Mononuclear cell (primary cell): ENCODE results near the gene LRRC8C. TPM values are rescaled to one million over a fixed set of nuclear protein-coding genes. Genes with fewer than 3 reads are reported as not detected.

Source experiments
- H3K27me3 ChIP-seq: 2 replicates; pipeline ENCODE4 v1.6.0; 2011; ENCODE audit warnings: low read length, control low read depth; ENCODE audit not compliant: insufficient read depth
- H3K4me1 ChIP-seq: 2 replicates; pipeline ENCODE4 v1.5.1; 2011; ENCODE audit warnings: mild to moderate bottlenecking, low read length, control low read depth; ENCODE audit not compliant: insufficient read depth
- H3K4me3 ChIP-seq: 2 replicates; pipeline ENCODE4 v1.5.1; 2011; ENCODE audit warnings: mild to moderate bottlenecking, low read length, moderate library complexity
- H3K9me3 ChIP-seq: 2 replicates; pipeline ENCODE4 v1.5.1; 2011; ENCODE audit warnings: low read depth, mild to moderate bottlenecking, control low read depth, low read length
- total RNA-seq: library from RNA; depleted of rRNA; stranded (reverse); fragments of >200 nt; gene quantifications from one replicate; pipeline ENCODE4 v1.2.3, GENCODE V29; 2012

LRRC8C gene
- total RNA-seq, 1 donor, result 46.0 TPM

- Histone ChIP-seq H3K4me1 (peaks cover 42% of the 10 kb centered on the region), H3K9me3 (no peaks in the 10 kb centered on the region), H3K27me3 (no peaks in the 10 kb centered on the region), H3K4me3 (no peak overlapping the region)
These were observed 4.6 kb downstream of the LRRC8C start for GRCh38 chr1:89637496-89637895.

- Histone ChIP-seq H3K9me3 (peaks cover 7% of the 10 kb centered on the region), H3K4me1 (peaks cover 33% of the 10 kb centered on the region), H3K4me3 (no peak overlapping the region)
These were observed 7.5 kb downstream of the LRRC8C start for GRCh38 chr1:89640440-89640839.

GRCh38 chr1:89641781-89642180 lies 8.9 kb downstream of the LRRC8C start:
- H3K27me3 ChIP-seq, result no peaks in the 10 kb centered on the region
- peaks cover 21% of the 10 kb centered on the region for H3K4me1 ChIP-seq
- H3K9me3 ChIP-seq, result peaks cover 19% of the 10 kb centered on the region
- no peak overlapping the region for H3K4me3 ChIP-seq

More at GRCh38 chr1:89640440-89640839, 7.5 kb downstream of the LRRC8C start:
- H3K27me3 ChIP-seq, result no peaks in the 10 kb centered on the region

- H3K4me1 ChIP-seq, result peaks cover 21% of the 10 kb centered on the region
- H3K9me3 ChIP-seq, result peaks cover 19% of the 10 kb centered on the region
- H3K27me3 ChIP-seq, result no peaks in the 10 kb centered on the region
- no peak overlapping the region for H3K4me3 ChIP-seq
These were observed 10.7 kb downstream of the LRRC8C start for GRCh38 chr1:89643577-89643976.

- peaks cover 19% of the 10 kb centered on the region for H3K9me3 ChIP-seq
- peaks cover 17% of the 10 kb centered on the region for H3K4me1 ChIP-seq
- no peak overlapping the region for H3K4me3 ChIP-seq
- no peaks in the 10 kb centered on the region for H3K27me3 ChIP-seq
These were observed 11.3 kb downstream of the LRRC8C start for GRCh38 chr1:89644119-89644814.

GRCh38 chr1:89646259-89646658 lies 13.3 kb downstream of the LRRC8C start:
- no peak overlapping the region for H3K4me3 ChIP-seq
- peaks cover 18% of the 10 kb centered on the region for H3K4me1 ChIP-seq
- H3K9me3 ChIP-seq, result peaks cover 19% of the 10 kb centered on the region
- no peaks in the 10 kb centered on the region for H3K27me3 ChIP-seq

- no peak overlapping the region for H3K4me3 ChIP-seq
- peaks cover 19% of the 10 kb centered on the region for H3K9me3 ChIP-seq
- peaks cover 19% of the 10 kb centered on the region for H3K4me1 ChIP-seq
- H3K27me3 ChIP-seq, result no peaks in the 10 kb centered on the region
These were observed 16.9 kb downstream of the LRRC8C start for GRCh38 chr1:89649783-89650182.

GRCh38 chr1:89652373-89652772 lies 19.5 kb downstream of the LRRC8C start:
- Histone ChIP-seq H3K9me3 (no peaks in the 10 kb centered on the region), H3K4me1 (peaks cover 31% of the 10 kb centered on the region), H3K4me3 (no peak overlapping the region), H3K27me3 (no peaks in the 10 kb centered on the region)

GRCh38 chr1:89657886-89658285 lies 25.0 kb downstream of the LRRC8C start:
- H3K9me3 ChIP-seq, result no peaks in the 10 kb centered on the region
- no peak overlapping the region for H3K4me3 ChIP-seq
- no peaks in the 10 kb centered on the region for H3K27me3 ChIP-seq
- H3K4me1 ChIP-seq, result peaks cover 37% of the 10 kb centered on the region

GRCh38 chr1:89659322-89660081 lies 26.6 kb downstream of the LRRC8C start:
- Histone ChIP-seq H3K4me1 (peaks cover 36% of the 10 kb centered on the region), H3K4me3 (no peak overlapping the region), H3K27me3 (no peaks in the 10 kb centered on the region), H3K9me3 (no peaks in the 10 kb centered on the region)

GRCh38 chr1:89660224-89661061 lies 27.5 kb downstream of the LRRC8C start:
- Histone ChIP-seq H3K4me3 (no peak overlapping the region), H3K4me1 (peaks cover 32% of the 10 kb centered on the region), H3K9me3 (no peaks in the 10 kb centered on the region), H3K27me3 (no peaks in the 10 kb centered on the region)

GRCh38 chr1:89665941-89666340 lies 33.0 kb downstream of the LRRC8C start:
- Histone ChIP-seq H3K4me3 (no peak overlapping the region), H3K9me3 (no peaks in the 10 kb centered on the region), H3K4me1 (peaks cover 42% of the 10 kb centered on the region)

GRCh38 chr1:89666640-89667039 lies 33.7 kb downstream of the LRRC8C start:
- Histone ChIP-seq H3K27me3 (no peaks in the 10 kb centered on the region), H3K4me3 (no peak overlapping the region), H3K4me1 (peaks cover 49% of the 10 kb centered on the region), H3K9me3 (no peaks in the 10 kb centered on the region)

More at GRCh38 chr1:89665941-89666340, 33.0 kb downstream of the LRRC8C start:
- H3K27me3 ChIP-seq, result no peaks in the 10 kb centered on the region

- Histone ChIP-seq H3K4me1 (peaks cover 51% of the 10 kb centered on the region), H3K9me3 (no peaks in the 10 kb centered on the region), H3K27me3 (no peaks in the 10 kb centered on the region), H3K4me3 (no peak overlapping the region)
These were observed 34.8 kb downstream of the LRRC8C start for GRCh38 chr1:89667691-89668090.

- H3K4me1 ChIP-seq, result peaks cover 60% of the 10 kb centered on the region
These were observed 36.0 kb downstream of the LRRC8C start for GRCh38 chr1:89668961-89669360.

More at GRCh38 chr1:89668961-89669360, 36.0 kb downstream of the LRRC8C start:
- H3K27me3 ChIP-seq, result no peaks in the 10 kb centered on the region
- no peaks in the 10 kb centered on the region for H3K9me3 ChIP-seq
- no peak overlapping the region for H3K4me3 ChIP-seq
